Fibroblast of lung (primary cell): ENCODE data around the gene ZC3H7B. TPM values are rescaled to one million over a fixed set of nuclear protein-coding genes. Genes with fewer than 3 reads are reported as not detected.

Experiments used
- DNase-seq, 2 donors: peaks; one replicate each; pipeline versions ENCODE4 v3.0.0 to v3.0.0-alpha.2; 2010; ENCODE audit warnings: low read depth in 2 of 2
- H2AFZ ChIP-seq: 2 replicates; pipeline ENCODE4 v1.5.1; 2012; ENCODE audit warnings: low read length, control low read depth, inconsistent platforms
- H3K27ac ChIP-seq: 2 replicates; pipeline ENCODE4 v1.5.1; 2011; ENCODE audit warnings: low read length, control low read depth; ENCODE audit not compliant: insufficient read depth
- H3K27me3 ChIP-seq: 2 replicates; pipeline ENCODE4 v1.5.1; 2011; ENCODE audit warnings: mild to moderate bottlenecking, low read length; ENCODE audit not compliant: control insufficient read depth, insufficient read depth
- H3K36me3 ChIP-seq: 2 replicates; pipeline ENCODE4 v1.5.1; 2011; ENCODE audit warnings: low read length; ENCODE audit not compliant: control insufficient read depth, insufficient read depth
- H3K4me1 ChIP-seq: 2 replicates; pipeline ENCODE4 v1.5.1; 2011; ENCODE audit warnings: low read length; ENCODE audit not compliant: control insufficient read depth, insufficient read depth; ENCODE audit errors: extremely low read depth
- H3K4me2 ChIP-seq: 2 replicates; pipeline ENCODE4 v1.5.1; 2011; ENCODE audit warnings: low read length, control low read depth; ENCODE audit not compliant: insufficient read depth; ENCODE audit errors: extremely low read depth
- H3K4me3 ChIP-seq, 4 experiments: fragments of 200-600 bp in 1 of 4; sonication (generic) in 1 of 4; replicated peaks in 1 of 4; 2 replicates each; pipeline ENCODE4 v1.5.1; 2011 to 2016; ENCODE audit warnings: low read length in 4 of 4, low read depth in 3 of 4, mild to moderate bottlenecking in 3 of 4, control low read depth in 2 of 4, inconsistent platforms in 1 of 4, mixed read lengths in 1 of 4; ENCODE audit not compliant: insufficient read depth in 1 of 4; ENCODE audit errors: control extremely low read depth in 1 of 4
- H3K79me2 ChIP-seq: 2 replicates; pipeline ENCODE4 v1.5.1; 2012; ENCODE audit warnings: mild to moderate bottlenecking, low read length, inconsistent platforms; ENCODE audit not compliant: control insufficient read depth, insufficient read depth
- H3K9ac ChIP-seq: 2 replicates; pipeline ENCODE4 v1.5.1; 2011; ENCODE audit warnings: mild to moderate bottlenecking, low read length, control low read depth; ENCODE audit not compliant: insufficient read depth
- H3K9me3 ChIP-seq: 2 replicates; pipeline ENCODE4 v1.5.1; 2012; ENCODE audit warnings: low read depth, low read length; ENCODE audit not compliant: control insufficient read depth, insufficient read depth
- H4K20me1 ChIP-seq: 2 replicates; pipeline ENCODE4 v1.5.1; 2011; ENCODE audit warnings: low read length; ENCODE audit not compliant: control insufficient read depth, insufficient read depth; ENCODE audit errors: extremely low read depth
- CTCF ChIP-seq, 2 donors: IDR thresholded peaks in 1 of 2; conservative IDR thresholded peaks in 1 of 2; 1 replicate in 1 of 2; 2 replicates in 1 of 2; pipeline ENCODE4 v1.5.1; 2011 to 2012; ENCODE audit warnings: low read length in 2 of 2, control low read depth in 1 of 2, inconsistent platforms in 1 of 2, low read depth in 1 of 2, mild to moderate bottlenecking in 1 of 2
- EZH2 ChIP-seq: IDR thresholded peaks from 2 replicates; pipeline ENCODE4 v1.5.1; 2012; ENCODE audit warnings: low read length, control low read depth, mild to moderate bottlenecking; ENCODE audit errors: missing control alignments
- polyA plus RNA-seq, 2 donors: library from polyadenylated mRNA; depleted of rRNA in 1 of 2; stranded (reverse) in 1 of 2; unstranded in 1 of 2; fragments of >200 nt; gene quantifications; 2 replicates each; pipeline ENCODE4 v1.2.1, GENCODE V29; 2011 to 2012; ENCODE audit warnings: missing spikeins in 1 of 2
- total RNA-seq: library from RNA; depleted of rRNA; stranded (reverse); fragments of >200 nt; gene quantifications from 2 replicates; pipeline ENCODE4 v1.2.1, GENCODE V29; 2014

The ZC3H7B gene
- total and polyA plus RNA-seq, 2 donors (not counting 1 experiment from before 2014, with no cell fraction given): 30.6 to 64.4 TPM

- H2AFZ ChIP-seq: peak overlapping the region; percentile 43
- H3K9me3 ChIP-seq: no peaks in the 10 kb centered on the region
- no peaks in the 10 kb centered on the region for H4K20me1 ChIP-seq
- DNase-seq: peak; percentile 86 to 88
- TF ChIP-seq CTCF (conservative IDR thresholded peaks at IDR 0.05 in 1 of 2, IDR thresholded peaks at IDR 0.05 in 1 of 2; ENCODE audit: low read depth in 1 of 2, low read length in 2 of 2) (no peak), EZH2 (no peak)
- peaks cover 4% of the 10 kb centered on the region for H3K4me1 ChIP-seq
- peaks cover 4% of the 10 kb centered on the region for H3K79me2 ChIP-seq
- peak overlapping the region; percentile 99 for H3K27ac ChIP-seq
- peak overlapping the region; percentile 69 for H3K4me2 ChIP-seq
- no peaks in the 10 kb centered on the region for H3K27me3 ChIP-seq
- H3K36me3 ChIP-seq: no peaks in the 10 kb centered on the region
- H3K9ac ChIP-seq: peak overlapping the region; percentile 86
- peak overlapping the region; percentile 23 to 61 (median 52) for H3K4me3 ChIP-seq
Measured at GRCh38 chr22:41380993-41381328, 79.6 kb downstream of the ZC3H7B start.

- peak; percentile 98 for DNase-seq
- peaks cover 4% of the 10 kb centered on the region for H3K79me2 ChIP-seq
- H3K27me3 ChIP-seq: no peaks in the 10 kb centered on the region
- peaks cover 4% of the 10 kb centered on the region for H3K4me1 ChIP-seq
- H3K9ac ChIP-seq: peak within 1 kb of the TSS; percentile 86
- H3K27ac ChIP-seq: peak within 1 kb of the TSS; percentile 99
- H2AFZ ChIP-seq: peak within 1 kb of the TSS; percentile 55
- H4K20me1 ChIP-seq: no peaks in the 10 kb centered on the region
- peak within 1 kb of the TSS; percentile 69 to 82 (median 76) for H3K4me3 ChIP-seq
- H3K9me3 ChIP-seq: no peaks in the 10 kb centered on the region
- TF ChIP-seq EZH2 (no peak), CTCF (conservative IDR thresholded peaks at IDR 0.05 in 1 of 2, IDR thresholded peaks at IDR 0.05 in 1 of 2; ENCODE audit: low read depth in 1 of 2, low read length in 2 of 2) (no peak)
- no peaks in the 10 kb centered on the region for H3K36me3 ChIP-seq
- peak within 1 kb of the TSS; percentile 94 for H3K4me2 ChIP-seq
Measured at GRCh38 chr22:41381329-41382097, 80.2 kb downstream of the ZC3H7B start, which contains the start of gene TEF. TEF (plus strand) TSS chr22:41381942; CDS start chr22:41382045, 103 bp downstream.

GRCh38 chr22:41382098-41382578, 80.8 kb downstream of the ZC3H7B start:
- Histone ChIP-seq H3K4me3 (peak overlapping the region; percentile 69 to 82 (median 76)), H3K4me2 (peak overlapping the region; percentile 94), H3K27ac (peak overlapping the region; percentile 99), H3K4me1 (peaks cover 4% of the 10 kb centered on the region), H3K9me3 (no peaks in the 10 kb centered on the region), H4K20me1 (no peaks in the 10 kb centered on the region), H3K9ac (peak overlapping the region; percentile 81), H3K27me3 (no peaks in the 10 kb centered on the region), H3K79me2 (peaks cover 4% of the 10 kb centered on the region), H3K36me3 (no peaks in the 10 kb centered on the region), H2AFZ (peak overlapping the region; percentile 55)
- peak in 1 of 2 donors; percentile 54 for DNase-seq
- no peak for TF ChIP-seq CTCF (conservative IDR thresholded peaks at IDR 0.05 in 1 of 2, IDR thresholded peaks at IDR 0.05 in 1 of 2; ENCODE audit: low read depth in 1 of 2, low read length in 2 of 2)
- no peak for TF ChIP-seq EZH2
